Mucosa of stomach (tissue), 1 donor: ENCODE measurements around the gene MICA.
A peak's percentile ranks its signal among the peaks of the same experiment; 100 is the strongest.
"Not testable (repeated sequence)": the region's sequence is repeated elsewhere in the genome, so short reads cannot be mapped to it uniquely, and the experiment has no call there.

ENCODE experiments used
- H3K27me3 ChIP-seq: one replicate; pipeline ENCODE4 v1.7.0; 2013; ENCODE audit warnings: mild to moderate bottlenecking, low read length; ENCODE audit not compliant: control insufficient read depth, insufficient read depth
- H3K36me3 ChIP-seq: one replicate; pipeline ENCODE4 v1.7.0; 2013; ENCODE audit warnings: low read length; ENCODE audit not compliant: control insufficient read depth, insufficient read depth
- H3K4me1 ChIP-seq: one replicate; pipeline ENCODE4 v1.7.0; 2013; ENCODE audit warnings: mild to moderate bottlenecking, low read length; ENCODE audit not compliant: control insufficient read depth, insufficient read depth
- H3K4me3 ChIP-seq: one replicate; pipeline ENCODE4 v1.7.0; 2013; ENCODE audit warnings: low read length
- H3K9ac ChIP-seq: one replicate; pipeline ENCODE4 v1.7.0; 2013; ENCODE audit warnings: mild to moderate bottlenecking, low read length, moderate library complexity
- H3K9me3 ChIP-seq: one replicate; pipeline ENCODE4 v1.7.0; 2013; ENCODE audit warnings: mild to moderate bottlenecking, low read length, moderate library complexity; ENCODE audit not compliant: control insufficient read depth
- donor health status: Pancreatic carcinoma.

The MICA gene

GRCh38 chr6:31386099-31386498 lies 17.3 kb upstream of the MICA start:
- no peaks in the 10 kb centered on the region for H3K4me1 ChIP-seq
- no peak overlapping the region for H3K4me3 ChIP-seq
- H3K27me3 ChIP-seq: no peaks in the 10 kb centered on the region
- H3K9ac ChIP-seq: no peak overlapping the region
- no peaks in the 10 kb centered on the region for H3K36me3 ChIP-seq
- H3K9me3 ChIP-seq: no peaks in the 10 kb centered on the region

- Histone ChIP-seq H3K4me1 (no peaks in the 10 kb centered on the region), H3K9me3 (no peaks in the 10 kb centered on the region), H3K4me3 (no peak overlapping the region), H3K27me3 (no peaks in the 10 kb centered on the region), H3K9ac (no peak overlapping the region), H3K36me3 (no peaks in the 10 kb centered on the region)
Observed at GRCh38 chr6:31386977-31387376, 16.4 kb upstream of the MICA start.

- not testable (repeated sequence) for H3K36me3 ChIP-seq, H3K9ac ChIP-seq, H3K9me3 ChIP-seq, H3K4me3 ChIP-seq, H3K27me3 ChIP-seq, H3K4me1 ChIP-seq
Observed at GRCh38 chr6:31388916-31389801, 14.2 kb upstream of the MICA start.

- H3K27me3 ChIP-seq, H3K9ac ChIP-seq, H3K36me3 ChIP-seq, H3K4me3 ChIP-seq, H3K4me1 ChIP-seq, H3K9me3 ChIP-seq: not testable (repeated sequence)
Observed at GRCh38 chr6:31389802-31390132, 13.6 kb upstream of the MICA start.

GRCh38 chr6:31393932-31394331 lies 9.5 kb upstream of the MICA start:
- H3K9me3 ChIP-seq: no peaks in the 10 kb centered on the region
- H3K9ac ChIP-seq: no peak overlapping the region
- H3K36me3 ChIP-seq: no peaks in the 10 kb centered on the region
- H3K27me3 ChIP-seq: no peaks in the 10 kb centered on the region
- H3K4me1 ChIP-seq: peaks cover 4% of the 10 kb centered on the region
- H3K4me3 ChIP-seq: no peak overlapping the region

- H3K9ac ChIP-seq: no peak overlapping the region
- H3K4me1 ChIP-seq: peaks cover 4% of the 10 kb centered on the region
- no peaks in the 10 kb centered on the region for H3K9me3 ChIP-seq
- no peaks in the 10 kb centered on the region for H3K27me3 ChIP-seq
- no peak overlapping the region for H3K4me3 ChIP-seq
- no peaks in the 10 kb centered on the region for H3K36me3 ChIP-seq
Observed at GRCh38 chr6:31394381-31394780, 9.0 kb upstream of the MICA start.

GRCh38 chr6:31395832-31396231 lies 7.6 kb upstream of the MICA start:
- no peaks in the 10 kb centered on the region for H3K27me3 ChIP-seq
- peaks cover 4% of the 10 kb centered on the region for H3K4me1 ChIP-seq
- H3K4me3 ChIP-seq: no peak overlapping the region
- H3K9ac ChIP-seq: no peak overlapping the region
- no peaks in the 10 kb centered on the region for H3K9me3 ChIP-seq
- H3K36me3 ChIP-seq: no peaks in the 10 kb centered on the region

- Histone ChIP-seq H3K9ac (no peak overlapping the region), H3K9me3 (no peaks in the 10 kb centered on the region), H3K4me3 (no peak overlapping the region)
Observed at GRCh38 chr6:31396422-31397152, 6.8 kb upstream of the MICA start.

GRCh38 chr6:31397153-31397499 lies 6.3 kb upstream of the MICA start:
- H3K36me3 ChIP-seq, H3K9ac ChIP-seq, H3K9me3 ChIP-seq, H3K4me1 ChIP-seq, H3K4me3 ChIP-seq, H3K27me3 ChIP-seq: not testable (repeated sequence)

More at GRCh38 chr6:31396422-31397152, 6.8 kb upstream of the MICA start:
- no peaks in the 10 kb centered on the region for H3K36me3 ChIP-seq
- peaks cover 4% of the 10 kb centered on the region for H3K4me1 ChIP-seq
- no peaks in the 10 kb centered on the region for H3K27me3 ChIP-seq

GRCh38 chr6:31397901-31398525 lies 5.4 kb upstream of the MICA start:
- Histone ChIP-seq H3K9ac (no peak overlapping the region), H3K27me3 (no peaks in the 10 kb centered on the region), H3K9me3 (no peaks in the 10 kb centered on the region), H3K4me1 (peaks cover 14% of the 10 kb centered on the region), H3K4me3 (no peak overlapping the region), H3K36me3 (no peaks in the 10 kb centered on the region)

GRCh38 chr6:31399589-31400466 lies 3.6 kb upstream of the MICA start:
- peaks cover 24% of the 10 kb centered on the region for H3K4me1 ChIP-seq
- peak overlapping the region; percentile 96 for H3K9ac ChIP-seq
- no peaks in the 10 kb centered on the region for H3K27me3 ChIP-seq
- H3K9me3 ChIP-seq: no peaks in the 10 kb centered on the region
- peak overlapping the region; percentile 53 for H3K4me3 ChIP-seq
- no peaks in the 10 kb centered on the region for H3K36me3 ChIP-seq
